Measurements from ENCODE around the gene HAGH. TPM values are rescaled to one million over a fixed set of nuclear protein-coding genes. Genes with fewer than 3 reads are reported as not detected.

Gene HAGH
- total RNA-seq, 3 donors from 2014 or later, result 34.4 to 45.9 (median 35.3) TPM

DNA sequence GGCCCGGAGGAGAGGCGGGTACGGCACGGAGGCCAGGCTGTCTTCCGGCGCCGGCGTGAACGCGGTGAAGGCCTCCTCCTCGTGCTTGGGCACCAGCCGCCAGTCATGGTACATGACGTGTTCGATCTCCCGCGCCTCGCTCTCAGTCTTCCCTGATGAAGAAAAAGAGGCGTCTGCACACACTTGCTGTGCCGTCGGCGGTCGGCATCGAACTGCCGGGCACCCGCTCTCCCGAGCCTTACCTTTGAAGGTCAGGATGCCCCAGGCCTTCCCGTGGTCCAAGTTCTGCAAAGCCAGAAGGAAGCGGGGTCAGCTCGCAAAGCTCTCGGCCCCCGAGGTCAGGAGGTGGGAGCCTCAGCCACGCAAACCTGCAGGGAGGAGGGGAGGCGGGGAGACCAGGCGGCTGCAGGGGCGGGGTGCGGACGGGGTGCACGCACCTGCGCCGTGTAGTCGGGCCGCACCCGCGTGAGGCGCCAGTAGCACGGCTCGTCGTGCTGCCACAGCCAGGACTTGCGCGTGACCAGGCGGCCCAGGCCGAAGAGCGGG is 54.2 kb downstream of the HAGH start, which contains the start of gene EME2:
EME2 (plus strand) TSS at position 449 of the 546 bp plus-strand sequence. CDS start 418 bp downstream, outside the sequence.
- no peaks in the 10 kb centered on the region for H3K9me3 Mint-ChIP-seq
- peak within 1 kb of the TSS; percentile 100 for H3K4me3 Mint-ChIP-seq
- H3K4me1 Mint-ChIP-seq (ENCODE audit: low read depth), result peaks cover 14% of the 10 kb centered on the region
- peaks cover 7% of the 10 kb centered on the region for H3K36me3 Mint-ChIP-seq (ENCODE audit: insufficient read depth)
- no peaks in the 10 kb centered on the region for H3K27me3 Mint-ChIP-seq (ENCODE audit: low read depth)
- ATAC-seq (peak; percentile 36 to 39), DNase-seq (peak; percentile 42)

DNA sequence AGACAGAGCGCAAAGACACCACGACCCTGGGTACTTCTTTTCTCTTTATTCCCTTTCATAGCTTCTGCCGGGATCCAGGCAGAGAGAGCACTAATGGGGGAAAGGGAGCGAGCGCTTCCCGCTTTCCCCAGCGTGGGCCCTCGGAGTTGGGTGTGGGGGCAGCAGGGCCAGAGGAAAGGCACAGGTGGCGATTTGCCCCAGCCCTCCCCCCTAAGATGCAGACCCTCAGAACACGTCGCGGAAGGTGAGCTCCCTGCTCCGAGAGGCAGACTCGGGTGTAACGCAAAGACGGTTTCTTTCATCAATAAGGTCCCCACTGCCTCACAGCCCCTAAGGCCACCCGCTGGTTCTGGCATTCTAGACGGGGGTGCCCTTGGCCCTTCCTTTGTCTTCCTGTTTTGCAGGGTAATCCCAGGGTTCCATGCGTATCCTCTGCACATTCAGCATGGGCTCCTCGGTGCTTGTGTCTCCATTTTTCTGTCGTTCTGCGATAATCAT is 54.7 kb downstream of the HAGH start:
- Mint-ChIP-seq H3K36me3 (ENCODE audit: insufficient read depth) (peaks cover 10% of the 10 kb centered on the region), H3K4me1 (ENCODE audit: low read depth) (peaks cover 14% of the 10 kb centered on the region), H3K9me3 (no peaks in the 10 kb centered on the region), H3K27me3 (ENCODE audit: low read depth) (no peaks in the 10 kb centered on the region), H3K4me3 (peak overlapping the region; percentile 100)
- DNase-seq (no peak), ATAC-seq (no peak)

DNA sequence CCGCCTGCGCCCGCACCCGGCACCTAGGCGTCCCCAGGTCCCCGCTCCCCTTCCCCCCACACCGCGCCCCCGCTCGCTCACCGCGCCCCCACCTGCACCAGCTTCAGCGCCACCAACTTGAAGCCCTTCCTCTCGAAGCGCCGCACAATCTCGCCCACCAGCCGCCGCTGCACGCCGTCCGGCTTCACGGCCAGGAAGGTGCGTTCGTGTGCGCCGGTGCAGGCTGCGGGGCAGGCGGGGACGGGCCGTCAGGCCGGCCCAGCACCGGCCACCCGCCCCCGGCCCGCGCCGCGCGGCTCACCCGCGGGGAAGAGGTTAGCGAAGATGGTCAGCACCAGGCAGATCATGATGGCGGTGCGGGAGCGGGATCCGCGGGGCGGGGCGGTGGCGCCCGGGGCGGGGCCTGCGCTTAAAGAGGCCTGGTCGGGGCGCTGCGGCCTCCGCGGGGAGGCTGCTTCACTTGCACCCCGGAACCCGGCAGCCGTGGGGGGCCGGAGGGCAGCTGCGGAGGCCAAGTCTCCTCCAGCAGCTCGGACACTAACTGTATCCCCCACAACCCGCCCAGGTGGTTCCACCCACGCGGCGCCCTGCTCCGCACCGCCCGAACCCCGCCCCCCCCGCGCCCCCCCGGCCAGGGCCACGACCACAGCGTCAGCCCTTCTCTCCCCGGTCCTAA is 55.3 kb downstream of the HAGH start, which contains the start of gene NME3:
NME3 (minus strand) TSS at position 356 of the 676 bp plus-strand sequence; CDS start at position 347, 9 bp downstream.
- Mint-ChIP-seq H3K9me3 (no peaks in the 10 kb centered on the region), H3K4me1 (ENCODE audit: low read depth) (peaks cover 14% of the 10 kb centered on the region), H3K27me3 (ENCODE audit: low read depth) (no peaks in the 10 kb centered on the region), H3K4me3 (peak within 1 kb of the TSS; percentile 100), H3K36me3 (ENCODE audit: insufficient read depth) (peaks cover 10% of the 10 kb centered on the region)
- peak; percentile 48 to 49 for ATAC-seq
- DNase-seq, result peak; percentile 69

DNA sequence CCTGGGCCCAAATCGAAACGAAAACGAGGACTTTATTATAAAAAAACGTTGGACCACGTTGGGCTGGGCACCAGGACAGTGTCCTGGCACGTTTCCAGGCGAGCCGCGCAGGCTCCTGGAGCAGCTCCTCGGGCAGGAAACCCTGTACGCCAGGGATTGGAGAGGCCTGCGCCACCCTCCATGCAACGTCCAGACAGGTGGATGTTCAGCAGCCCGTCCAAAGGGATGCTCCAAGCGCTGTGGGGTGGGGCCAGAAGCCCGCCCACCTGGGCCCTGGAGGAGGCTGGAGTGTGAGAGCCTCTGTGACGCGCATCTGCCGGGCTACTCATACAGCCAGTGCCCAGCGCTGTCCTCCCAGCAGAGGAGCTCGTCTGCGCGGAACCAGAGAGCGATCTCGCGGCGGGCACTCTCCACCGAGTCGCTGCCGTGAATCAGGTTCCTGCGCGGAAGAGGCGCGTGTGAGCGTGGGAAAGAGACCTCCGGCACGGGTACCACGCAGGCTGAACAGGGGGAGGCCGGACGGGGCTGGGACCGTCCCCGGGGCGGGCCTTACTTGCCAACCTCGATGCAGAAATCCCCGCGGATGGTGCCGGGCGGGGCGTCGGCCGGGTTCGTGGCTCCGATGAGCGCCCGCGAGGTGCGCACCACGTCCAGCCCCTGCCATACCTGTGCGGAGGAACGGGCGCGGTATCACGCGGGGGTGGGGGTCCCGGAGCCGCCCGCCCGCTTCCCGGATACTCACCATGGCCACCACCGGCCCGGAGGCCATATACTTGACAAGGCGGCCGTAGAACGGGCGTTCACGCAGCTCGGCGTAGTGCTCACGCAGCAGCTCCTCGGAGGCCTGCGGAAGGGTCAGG is 56.1 kb downstream of the HAGH start:
- DNase-seq, result peak; percentile 52
- Mint-ChIP-seq H3K4me1 (ENCODE audit: low read depth) (peaks cover 14% of the 10 kb centered on the region), H3K9me3 (no peaks in the 10 kb centered on the region), H3K27me3 (ENCODE audit: low read depth) (no peaks in the 10 kb centered on the region), H3K36me3 (ENCODE audit: insufficient read depth) (peaks cover 10% of the 10 kb centered on the region), H3K4me3 (peak overlapping the region; percentile 81)
- peak; percentile 14 to 26 for ATAC-seq

DNA sequence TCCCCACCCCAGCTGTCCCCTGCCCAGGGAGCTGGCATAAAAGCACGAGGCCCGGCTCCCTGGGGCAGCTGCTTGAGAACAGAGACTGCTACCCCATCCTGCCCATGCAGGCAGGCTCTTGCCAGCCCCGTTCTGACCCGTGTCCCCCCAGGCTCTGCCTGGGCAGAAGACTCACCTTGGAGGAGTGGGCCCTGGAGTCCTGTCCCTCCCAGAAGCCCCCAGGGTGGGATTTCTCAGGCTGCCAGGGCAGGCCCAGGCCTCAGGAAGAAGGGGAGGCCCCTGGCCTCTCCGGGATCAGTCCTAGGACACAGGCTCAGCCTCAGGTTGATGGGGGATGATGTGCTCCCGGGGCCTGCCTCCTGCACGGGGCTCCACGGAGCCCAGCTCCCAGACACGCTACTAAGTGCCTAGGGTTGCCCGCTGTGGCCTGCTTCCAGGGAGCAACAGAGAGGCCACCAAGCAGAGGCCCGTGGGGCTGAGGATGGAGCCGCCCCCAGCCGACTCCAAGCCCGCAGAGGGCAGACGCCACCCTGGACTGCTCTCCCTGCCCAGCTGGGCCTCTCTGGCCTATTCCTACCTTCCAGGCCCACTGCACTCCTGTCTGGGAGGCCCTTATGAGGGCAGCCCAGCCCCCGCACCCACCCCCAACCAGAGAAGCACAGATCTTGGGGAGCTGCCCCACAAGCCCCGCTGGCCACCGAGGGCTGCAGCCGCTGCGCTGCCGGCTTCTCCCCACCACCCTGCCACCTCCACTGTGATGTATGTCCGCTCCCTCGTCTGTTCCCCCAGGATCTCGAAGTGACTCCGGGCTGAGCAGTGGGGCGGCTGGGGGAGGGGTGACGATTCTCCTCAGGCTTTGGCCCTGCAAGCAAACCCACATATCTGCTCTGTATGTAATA is 57.0 kb downstream of the HAGH start:
- ATAC-seq, result no peak
- peaks cover 11% of the 10 kb centered on the region for H3K4me1 Mint-ChIP-seq (ENCODE audit: low read depth)
- peaks cover 10% of the 10 kb centered on the region for H3K36me3 Mint-ChIP-seq (ENCODE audit: insufficient read depth)
- H3K27me3 Mint-ChIP-seq (ENCODE audit: low read depth), result no peaks in the 10 kb centered on the region
- no peak for DNase-seq
- H3K4me3 Mint-ChIP-seq, result peak overlapping the region; percentile 81
- H3K9me3 Mint-ChIP-seq, result no peaks in the 10 kb centered on the region

DNA sequence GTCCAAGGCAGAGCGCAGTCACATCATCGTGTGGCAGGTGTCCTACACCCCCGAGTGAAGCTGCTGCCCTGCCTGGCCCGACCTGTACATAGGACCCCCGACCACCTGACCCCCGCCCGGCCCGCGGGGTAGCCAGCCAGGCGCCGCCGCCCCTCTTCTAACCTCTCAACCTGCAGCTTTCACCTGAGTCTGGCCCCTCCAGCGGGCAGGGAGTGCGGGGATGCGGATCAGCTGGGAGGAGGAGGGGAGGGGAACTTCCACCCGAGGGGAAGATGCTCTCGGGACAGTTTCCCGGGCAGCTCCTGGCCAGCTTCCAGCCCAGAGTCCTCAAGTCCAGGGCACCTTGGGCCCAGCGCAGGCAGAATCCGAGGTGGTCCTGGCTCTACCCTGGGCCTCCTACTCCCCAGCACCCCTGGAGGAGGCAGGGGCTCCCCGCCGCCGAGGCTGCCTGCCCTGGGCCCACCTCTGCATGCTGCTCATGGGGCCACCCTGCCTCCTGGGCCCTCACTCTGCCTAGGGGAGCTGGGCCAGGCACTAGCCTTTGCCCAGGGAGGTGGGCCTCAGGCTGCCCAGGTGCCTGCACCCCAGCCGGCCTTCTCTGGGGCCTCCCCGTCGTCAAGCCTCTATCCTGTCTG is 57.7 kb downstream of the HAGH start:
- DNase-seq (no peak), ATAC-seq (no peak)
- Mint-ChIP-seq H3K27me3 (ENCODE audit: low read depth) (no peaks in the 10 kb centered on the region), H3K4me1 (ENCODE audit: low read depth) (peaks cover 9% of the 10 kb centered on the region), H3K9me3 (no peaks in the 10 kb centered on the region), H3K36me3 (ENCODE audit: insufficient read depth) (peaks cover 10% of the 10 kb centered on the region), H3K4me3 (peak overlapping the region; percentile 29)

DNA sequence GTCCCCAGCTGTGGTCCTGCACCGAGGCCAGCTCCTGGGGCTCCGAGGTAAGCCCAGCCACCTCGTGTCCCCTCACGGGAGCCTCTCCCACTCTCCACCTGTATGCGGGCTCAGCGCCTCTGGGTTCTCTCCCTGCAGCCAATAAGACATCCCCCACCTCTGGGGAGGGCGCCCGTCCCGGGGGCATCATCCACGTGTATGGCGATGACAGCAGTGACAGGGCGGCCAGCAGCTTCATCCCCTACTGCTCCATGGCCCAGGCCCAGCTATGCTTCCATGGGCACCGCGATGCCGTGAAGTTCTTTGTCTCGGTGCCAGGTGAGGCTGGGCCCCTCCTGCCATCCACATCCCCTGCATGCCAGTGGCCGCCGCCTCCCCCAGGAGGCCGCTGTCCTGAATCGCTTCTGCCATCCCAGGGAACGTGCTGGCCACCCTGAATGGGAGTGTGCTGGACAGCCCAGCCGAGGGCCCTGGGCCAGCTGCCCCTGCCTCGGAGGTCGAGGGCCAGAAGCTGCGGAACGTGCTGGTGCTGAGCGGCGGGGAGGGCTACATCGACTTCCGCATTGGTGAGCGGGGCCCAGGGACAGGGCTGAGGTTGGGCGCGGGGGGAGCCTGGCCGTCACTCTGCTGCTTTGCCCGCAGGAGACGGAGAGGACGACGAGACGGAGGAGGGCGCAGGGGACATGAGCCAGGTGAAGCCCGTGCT is 58.4 kb downstream of the HAGH start:
- H3K4me3 Mint-ChIP-seq, result no peak overlapping the region
- H3K9me3 Mint-ChIP-seq, result no peaks in the 10 kb centered on the region
- DNase-seq, result no peak
- H3K36me3 Mint-ChIP-seq (ENCODE audit: insufficient read depth), result peaks cover 10% of the 10 kb centered on the region
- peaks cover 8% of the 10 kb centered on the region for H3K4me1 Mint-ChIP-seq (ENCODE audit: low read depth)
- no peaks in the 10 kb centered on the region for H3K27me3 Mint-ChIP-seq (ENCODE audit: low read depth)
- no peak for ATAC-seq

DNA sequence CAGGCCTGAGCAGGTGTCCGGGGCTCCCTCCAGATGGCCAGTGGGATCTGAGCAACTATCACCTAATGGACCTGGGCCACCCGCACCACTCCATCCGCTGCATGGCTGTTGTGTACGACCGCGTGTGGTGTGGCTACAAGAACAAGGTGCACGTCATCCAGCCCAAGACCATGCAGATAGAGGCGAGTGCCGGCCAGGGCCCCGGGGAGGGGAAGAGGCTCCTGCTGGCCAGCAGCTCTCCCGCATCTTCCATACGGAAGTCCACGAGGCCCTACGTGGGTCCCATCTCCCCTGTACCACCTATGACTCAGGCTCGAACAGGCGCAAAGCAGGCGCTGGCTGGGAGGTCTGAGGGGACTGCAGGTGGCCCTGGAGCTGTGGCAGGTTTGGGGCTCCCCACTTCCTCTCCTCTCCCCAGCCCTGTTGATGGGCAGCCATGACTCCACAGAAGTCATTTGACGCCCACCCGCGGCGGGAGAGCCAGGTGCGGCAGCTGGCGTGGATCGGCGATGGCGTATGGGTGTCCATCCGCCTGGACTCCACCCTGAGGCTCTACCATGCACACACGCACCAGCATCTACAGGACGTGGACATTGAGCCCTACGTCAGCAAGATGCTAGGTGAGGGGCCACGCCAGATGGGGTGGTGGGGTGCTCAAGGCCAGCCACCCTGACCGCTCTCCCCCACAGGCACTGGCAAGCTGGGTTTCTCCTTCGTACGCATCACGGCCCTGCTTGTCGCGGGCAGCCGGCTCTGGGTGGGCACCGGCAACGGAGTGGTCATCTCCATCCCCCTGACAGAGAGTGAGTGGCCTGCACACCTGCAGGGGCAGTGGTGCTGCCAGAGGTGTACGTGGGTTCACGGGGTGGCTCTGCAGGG is 59.3 kb downstream of the HAGH start:
- Mint-ChIP-seq H3K4me3 (no peak overlapping the region), H3K27me3 (ENCODE audit: low read depth) (no peaks in the 10 kb centered on the region), H3K9me3 (no peaks in the 10 kb centered on the region), H3K4me1 (ENCODE audit: low read depth) (peaks cover 8% of the 10 kb centered on the region), H3K36me3 (ENCODE audit: insufficient read depth) (peaks cover 8% of the 10 kb centered on the region)
- DNase-seq (no peak), ATAC-seq (no peak)

DNA sequence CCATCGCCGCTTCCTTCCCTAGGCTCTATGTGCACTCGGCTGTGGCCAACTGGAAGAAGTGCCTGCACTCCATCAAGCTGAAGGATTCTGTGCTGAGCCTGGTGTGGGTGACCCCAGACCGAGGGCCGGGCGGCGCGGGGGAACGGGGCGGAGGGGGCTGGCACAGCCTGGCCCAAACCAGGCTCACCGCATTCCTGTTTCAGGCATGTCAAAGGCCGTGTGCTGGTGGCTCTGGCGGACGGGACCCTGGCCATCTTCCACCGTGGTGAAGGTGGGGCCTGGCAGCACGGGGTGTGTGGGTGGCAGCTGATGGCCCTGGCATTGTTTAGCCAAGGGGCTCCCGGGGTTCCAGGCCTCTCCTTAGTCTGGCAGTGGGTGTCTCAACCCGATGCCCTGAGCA is 59.9 kb downstream of the HAGH start:
- H3K4me3 Mint-ChIP-seq, result no peak overlapping the region

DNA sequence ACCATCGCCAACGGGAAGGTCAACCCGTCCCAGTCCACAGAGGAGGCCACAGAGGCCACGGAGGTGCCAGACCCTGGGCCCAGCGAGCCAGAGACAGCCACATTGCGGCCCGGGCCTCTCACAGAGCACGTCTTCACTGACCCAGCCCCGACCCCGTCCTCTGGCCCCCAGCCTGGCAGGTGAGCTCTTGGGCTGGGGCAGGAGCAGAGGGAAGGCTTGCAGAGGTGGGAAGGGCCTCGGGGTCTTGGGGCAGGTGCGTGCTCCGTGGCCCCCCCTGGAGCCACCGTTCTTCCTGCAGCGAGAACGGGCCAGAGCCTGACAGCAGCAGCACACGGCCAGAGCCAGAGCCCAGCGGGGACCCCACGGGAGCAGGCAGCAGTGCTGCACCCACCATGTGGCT is 60.4 kb downstream of the HAGH start:
- Mint-ChIP-seq H3K9me3 (no peaks in the 10 kb centered on the region), H3K36me3 (ENCODE audit: insufficient read depth) (peaks cover 8% of the 10 kb centered on the region), H3K4me3 (no peak overlapping the region), H3K4me1 (ENCODE audit: low read depth) (peaks cover 4% of the 10 kb centered on the region), H3K27me3 (ENCODE audit: low read depth) (no peaks in the 10 kb centered on the region)
- DNase-seq, result no peak
- no peak for ATAC-seq

More for the DNA sequence above, 59.9 kb downstream of the HAGH start:
- Mint-ChIP-seq H3K9me3 (no peaks in the 10 kb centered on the region), H3K27me3 (ENCODE audit: low read depth) (no peaks in the 10 kb centered on the region), H3K36me3 (ENCODE audit: insufficient read depth) (peaks cover 5% of the 10 kb centered on the region), H3K4me1 (ENCODE audit: low read depth) (peaks cover 4% of the 10 kb centered on the region)
- DNase-seq (no peak), ATAC-seq (no peak)

DNA sequence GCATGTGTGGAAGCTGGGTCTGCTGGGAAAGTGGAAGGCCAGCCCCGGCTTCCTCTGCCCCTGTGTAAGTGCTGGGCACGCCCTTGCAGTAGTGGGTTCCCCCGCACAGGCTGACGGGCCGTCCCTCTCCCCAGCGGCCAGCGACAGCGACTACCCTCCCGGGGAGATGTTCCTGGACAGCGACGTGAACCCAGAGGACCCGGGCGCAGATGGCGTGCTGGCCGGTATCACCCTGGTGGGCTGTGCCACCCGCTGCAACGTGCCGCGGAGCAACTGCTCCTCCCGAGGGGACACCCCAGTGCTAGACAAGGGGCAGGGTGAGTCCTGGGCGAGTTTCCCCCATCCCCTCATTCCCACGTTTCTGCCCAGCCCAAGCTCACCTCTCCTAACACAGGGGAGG is 60.8 kb downstream of the HAGH start:
- Mint-ChIP-seq H3K36me3 (ENCODE audit: insufficient read depth) (peaks cover 12% of the 10 kb centered on the region), H3K9me3 (no peaks in the 10 kb centered on the region), H3K4me3 (no peak overlapping the region), H3K27me3 (ENCODE audit: low read depth) (no peaks in the 10 kb centered on the region), H3K4me1 (ENCODE audit: low read depth) (peaks cover 4% of the 10 kb centered on the region)
- no peak for DNase-seq
- no peak for ATAC-seq

DNA sequence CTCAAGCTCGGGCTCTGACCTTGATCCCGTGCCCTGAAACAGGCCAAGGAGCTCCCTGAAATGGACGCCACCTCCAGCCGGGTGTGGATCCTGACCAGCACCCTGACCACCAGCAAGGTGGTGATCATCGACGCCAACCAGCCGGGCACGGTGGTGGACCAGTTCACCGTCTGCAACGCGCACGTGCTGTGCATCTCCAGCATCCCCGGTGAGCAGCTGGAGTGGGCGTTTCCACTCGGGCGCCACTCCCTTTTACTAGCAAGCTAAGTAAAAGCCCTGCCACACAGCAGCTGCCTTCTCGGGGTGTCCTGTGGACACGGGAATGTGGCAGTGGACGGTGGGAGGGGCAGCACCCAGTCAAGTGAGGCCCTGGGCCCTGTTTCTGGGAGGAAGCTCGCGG is 61.7 kb downstream of the HAGH start:
- ATAC-seq (no peak), DNase-seq (no peak)
- Mint-ChIP-seq H3K4me1 (ENCODE audit: low read depth) (peaks cover under 1% of the 10 kb centered on the region), H3K9me3 (no peaks in the 10 kb centered on the region), H3K4me3 (no peak overlapping the region), H3K36me3 (ENCODE audit: insufficient read depth) (peaks cover 13% of the 10 kb centered on the region), H3K27me3 (ENCODE audit: low read depth) (no peaks in the 10 kb centered on the region)
